GM19240 (cell line): ENCODE data around the gene TP63.
"Not testable (repeated sequence)": the region's sequence is repeated elsewhere in the genome, so short reads cannot be mapped to it uniquely, and the experiment has no call there.

Experiments
- DNase-seq: peaks from one replicate; pipeline ENCODE4 v3.0.0; 2011; ENCODE audit warnings: low spot score; ENCODE audit not compliant: insufficient read length

The TP63 gene

DNA sequence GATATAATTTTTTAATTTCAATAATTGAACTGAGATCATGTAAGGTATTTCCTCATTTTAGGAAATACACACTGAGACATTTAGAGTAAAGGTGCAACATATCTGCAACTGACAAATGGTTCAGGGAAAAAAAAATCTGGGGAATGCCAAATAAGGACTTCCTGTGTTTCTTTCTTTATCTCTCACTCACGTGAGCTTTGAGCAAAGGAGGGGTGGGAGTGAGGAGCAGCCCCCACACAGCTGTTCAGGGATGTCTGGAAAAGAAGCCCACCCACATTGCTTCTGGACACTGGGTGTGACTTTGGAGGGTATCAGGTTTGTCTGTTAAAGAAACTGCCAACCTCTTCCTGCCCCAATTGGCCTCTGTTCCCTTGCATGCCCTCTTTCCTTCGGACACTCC is 5.6 kb upstream of the TP63 start:
- no peak for DNase-seq

DNA sequence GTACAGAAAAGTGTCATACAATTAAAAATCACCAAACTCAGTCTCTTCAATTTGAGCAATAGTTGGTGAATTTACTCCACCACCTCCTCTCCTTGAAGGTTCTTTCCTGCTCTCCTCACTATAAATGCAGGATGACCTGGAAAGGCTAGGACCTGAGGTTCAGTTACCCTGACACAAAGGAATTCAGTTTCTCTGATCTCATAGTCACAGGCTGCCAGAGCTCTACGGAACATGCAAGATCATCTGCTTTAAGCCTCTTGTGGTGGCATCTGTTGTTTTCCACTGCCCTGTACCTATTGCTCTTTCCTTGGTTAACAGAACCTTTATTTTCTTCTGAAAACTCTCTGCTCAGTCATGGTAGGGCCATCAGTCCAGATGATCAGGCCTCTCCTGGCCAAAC is 4.9 kb upstream of the TP63 start:
- DNase-seq: no peak

DNA sequence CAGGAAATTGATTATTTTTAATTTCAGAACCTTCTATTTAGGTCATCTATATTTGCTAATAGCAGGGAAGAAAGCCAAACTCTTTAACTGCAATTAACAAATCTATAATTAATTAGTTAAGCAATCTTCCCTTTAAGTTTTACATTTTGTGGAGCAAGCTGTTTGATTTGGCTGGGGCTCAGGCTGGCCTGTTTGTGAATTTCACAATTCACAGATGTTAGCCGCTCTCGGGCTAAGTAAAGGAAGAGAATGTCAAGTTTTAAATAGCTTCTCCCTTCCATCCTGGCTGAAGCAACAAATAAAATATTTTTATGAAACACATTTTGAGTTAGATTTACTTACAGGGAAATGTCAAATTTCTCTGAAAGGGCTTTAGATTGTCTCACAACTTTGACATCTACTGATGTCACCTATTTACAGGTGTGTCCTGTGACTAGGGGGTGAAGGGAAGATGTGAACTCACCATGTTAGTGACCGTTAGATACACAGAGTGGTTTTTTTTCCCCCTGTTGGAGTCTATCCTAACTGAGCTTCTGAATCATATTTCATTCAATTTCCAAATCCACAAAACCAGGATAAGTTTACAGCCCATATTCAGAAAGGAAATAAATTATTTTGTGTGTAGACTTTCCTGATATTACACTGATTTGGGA is 1.3 kb upstream of the TP63 start:
- DNase-seq: no peak

DNA sequence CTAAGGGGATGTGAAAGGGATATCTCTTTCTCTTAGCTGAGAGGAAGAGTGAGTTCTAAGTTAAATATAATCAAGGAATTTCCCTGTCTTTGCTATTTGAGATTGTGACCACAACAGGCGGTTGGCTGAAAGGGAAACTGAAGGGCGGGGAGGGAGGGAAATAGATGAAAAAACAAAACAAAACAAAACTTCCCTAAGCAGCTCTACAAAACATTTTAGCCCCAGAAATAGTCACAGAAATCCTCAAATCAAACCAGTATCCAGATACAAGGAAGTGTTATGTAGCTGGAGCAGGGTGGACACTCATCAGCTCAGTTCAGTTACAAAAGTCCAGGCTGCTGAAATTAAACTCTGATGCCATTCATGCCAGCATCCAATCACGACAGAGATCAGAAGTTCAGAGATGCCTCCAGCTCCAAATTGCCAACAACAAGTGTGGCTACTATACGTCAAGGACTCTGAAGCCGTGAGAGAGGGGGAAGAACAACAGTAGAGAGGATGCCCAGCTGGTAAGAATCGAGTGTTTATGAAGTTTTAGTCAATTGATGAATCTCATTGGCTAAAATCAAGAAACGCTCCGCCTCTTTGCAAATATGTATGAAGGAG is 319 bp upstream of the TP63 start:
- DNase-seq: no peak

DNA sequence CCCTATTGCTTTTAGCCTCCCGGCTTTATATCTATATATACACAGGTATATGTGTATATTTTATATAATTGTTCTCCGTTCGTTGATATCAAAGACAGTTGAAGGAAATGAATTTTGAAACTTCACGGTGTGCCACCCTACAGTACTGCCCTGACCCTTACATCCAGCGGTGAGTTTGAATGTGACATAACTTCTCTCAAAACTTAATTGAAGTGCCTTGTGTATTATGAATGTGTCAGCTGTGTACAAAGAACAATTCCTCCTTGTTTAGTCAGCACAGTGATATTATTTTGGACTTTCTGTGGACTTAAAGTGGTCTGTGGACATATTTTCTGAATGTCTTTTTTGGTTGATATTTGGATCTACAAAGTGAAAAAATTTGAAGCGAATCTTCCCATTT is 220 bp downstream of the TP63 start:
- DNase-seq: no peak

DNA sequence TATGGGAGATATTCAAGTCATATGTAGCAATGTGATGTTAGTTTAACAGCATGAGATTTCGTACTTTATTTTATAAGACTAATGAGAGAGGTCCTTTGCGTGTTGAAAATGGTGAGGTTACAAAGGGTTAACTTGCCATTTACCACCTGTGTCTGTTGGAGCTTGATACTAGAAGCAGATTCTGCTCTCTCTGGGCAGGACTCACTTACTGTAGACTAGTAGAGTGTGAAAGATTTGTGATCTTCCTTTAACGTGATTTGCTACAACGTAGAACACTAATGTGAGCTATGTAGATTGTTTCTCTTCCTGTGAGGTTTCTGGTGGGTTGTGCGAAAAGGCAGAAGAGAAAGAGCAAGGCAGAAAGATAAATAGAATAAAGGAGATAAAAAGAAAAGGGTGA is 1.1 kb downstream of the TP63 start:
- no peak for DNase-seq

DNA sequence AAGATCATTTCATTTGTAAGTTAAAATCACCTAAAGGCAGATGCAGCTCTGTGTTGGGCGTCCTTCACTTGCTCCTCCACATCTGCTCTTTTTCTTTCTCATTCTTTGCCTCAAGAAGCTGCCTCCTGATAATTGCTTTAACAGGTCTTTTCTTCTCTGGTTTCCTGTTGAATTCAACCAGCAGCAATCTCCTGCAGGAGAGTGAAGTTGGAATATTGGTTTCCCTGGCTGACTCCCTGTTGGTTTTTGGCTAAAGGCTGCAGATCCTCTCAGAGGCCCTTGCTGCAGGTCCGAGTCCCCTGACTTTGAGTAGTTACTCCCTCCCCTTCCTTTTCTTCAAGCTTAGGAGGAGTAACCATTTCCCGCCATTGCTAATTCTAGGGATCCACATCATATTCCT is 4.2 kb downstream of the TP63 start:
- DNase-seq: no peak

DNA sequence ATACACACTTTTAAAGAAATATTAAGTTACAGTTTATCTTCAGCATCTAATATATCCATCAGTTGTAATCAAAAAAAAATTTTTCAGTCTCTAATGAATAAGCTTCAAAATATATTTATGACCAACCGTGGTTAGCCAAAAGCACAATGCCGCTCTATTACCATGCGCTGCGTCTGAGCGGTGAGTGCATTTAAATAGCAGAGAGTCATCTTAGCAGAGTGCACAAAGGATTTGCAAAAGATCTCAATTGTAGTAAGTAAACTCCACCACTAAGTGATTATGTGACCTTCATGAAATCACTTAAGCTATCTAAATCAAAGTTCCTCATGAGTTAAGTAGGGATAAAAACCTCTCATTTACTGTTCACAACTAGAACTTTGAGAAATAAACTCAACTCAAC is 4.9 kb downstream of the TP63 start:
- DNase-seq: no peak

DNA sequence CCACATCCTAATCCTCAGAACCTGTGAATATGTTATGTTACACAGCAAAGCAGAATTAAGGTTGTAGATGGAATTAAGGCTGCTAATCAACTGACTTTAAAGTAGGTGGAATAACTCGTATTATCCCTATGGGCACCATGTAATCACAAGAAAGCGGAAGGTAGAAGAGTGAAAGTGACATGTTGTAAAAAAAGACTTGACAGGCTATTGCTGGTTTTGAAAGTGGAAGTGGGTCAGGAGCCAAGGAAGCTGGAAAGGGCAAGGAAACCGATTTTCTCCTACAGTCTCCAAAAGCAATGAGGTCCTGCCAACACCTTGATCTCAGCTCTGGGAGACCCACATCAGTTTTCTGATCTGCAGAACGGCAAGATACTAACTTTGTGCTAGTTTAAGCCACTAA is 6.6 kb downstream of the TP63 start:
- DNase-seq: no peak

DNA sequence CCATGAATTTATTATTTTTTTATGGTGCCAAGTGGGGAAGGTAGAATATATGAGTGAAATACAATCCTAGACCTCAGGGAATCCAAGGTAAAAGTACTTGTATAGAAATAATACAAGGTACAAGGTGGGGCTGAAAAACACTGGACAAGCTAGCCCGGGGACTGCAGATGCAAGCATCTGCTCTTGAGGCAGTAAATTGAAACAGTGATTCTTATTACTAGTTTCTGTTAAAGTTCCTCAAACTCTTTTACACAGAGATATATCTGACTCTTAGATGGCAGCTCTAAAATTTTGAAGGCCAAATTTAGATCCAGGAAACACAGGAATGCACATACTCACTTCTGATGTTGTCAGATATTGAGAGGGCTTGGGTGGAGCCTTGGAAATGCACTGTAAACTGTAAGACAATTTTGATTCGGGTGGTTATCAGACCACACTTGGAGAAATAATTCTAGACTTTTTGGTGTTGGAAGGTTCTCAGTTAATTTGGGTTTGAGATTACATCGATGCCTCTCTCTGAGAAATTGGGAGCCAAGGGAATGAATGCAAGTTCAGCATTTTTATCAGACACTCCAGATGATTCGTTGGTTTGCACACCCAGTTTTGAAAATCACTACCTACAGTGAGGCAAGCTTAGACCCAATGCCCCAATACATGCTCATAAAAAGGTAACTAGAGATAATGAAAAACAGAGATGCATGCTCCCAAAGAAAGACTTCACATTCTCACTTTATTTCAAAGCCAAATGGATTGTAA is 7.3 kb downstream of the TP63 start:
- no peak for DNase-seq

DNA sequence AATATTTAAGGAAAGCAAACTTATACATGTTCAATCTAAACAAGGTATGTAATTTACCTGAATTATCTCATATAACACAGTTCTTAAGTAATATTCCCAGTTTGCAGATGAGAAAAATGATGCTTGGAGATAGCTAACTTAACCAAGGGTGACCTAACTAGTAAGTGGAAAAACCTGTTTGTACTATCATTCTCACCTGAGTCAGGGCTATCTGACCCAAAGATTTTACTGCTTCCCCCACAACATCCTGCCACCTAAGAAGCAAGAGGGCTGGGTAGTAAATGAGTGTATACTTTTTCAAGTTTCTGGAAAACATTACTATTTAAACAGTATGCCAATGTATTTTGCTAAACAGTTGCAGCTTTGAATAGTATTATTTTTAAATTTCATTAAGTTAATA is 10.6 kb downstream of the TP63 start:
- DNase-seq: no peak

DNA sequence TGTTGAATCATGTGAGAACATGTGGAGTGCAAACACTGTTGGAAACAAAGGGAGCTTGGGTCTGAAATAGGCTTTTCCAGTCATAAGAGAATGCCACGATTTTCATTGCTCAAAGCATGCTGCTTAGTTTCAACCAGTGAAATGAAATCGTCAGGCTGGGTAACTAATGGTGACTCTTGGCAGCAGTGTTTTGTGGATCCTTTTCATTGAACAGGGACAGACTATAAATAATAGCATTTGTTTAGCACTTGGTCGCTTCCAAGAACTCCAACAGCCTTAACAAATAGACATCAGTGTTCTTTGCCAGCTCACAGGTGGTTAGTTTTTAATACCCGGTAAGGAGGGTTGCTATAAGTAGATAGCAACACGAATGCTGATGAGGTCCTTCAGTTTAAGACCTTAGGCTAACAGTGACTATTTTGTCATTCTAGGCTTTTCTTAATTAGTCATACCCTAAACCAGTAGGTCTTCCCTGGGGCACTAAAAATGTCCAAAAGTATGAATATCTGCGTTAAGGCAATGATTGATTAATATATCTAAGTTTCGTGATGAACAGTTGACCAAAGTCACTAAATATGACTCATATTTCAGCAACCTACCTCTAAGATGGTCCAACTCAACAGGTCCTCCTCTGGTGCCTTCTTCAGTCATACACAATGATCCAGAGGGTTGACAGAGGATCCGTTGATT is 15.8 kb downstream of the TP63 start:
- DNase-seq: no peak

DNA sequence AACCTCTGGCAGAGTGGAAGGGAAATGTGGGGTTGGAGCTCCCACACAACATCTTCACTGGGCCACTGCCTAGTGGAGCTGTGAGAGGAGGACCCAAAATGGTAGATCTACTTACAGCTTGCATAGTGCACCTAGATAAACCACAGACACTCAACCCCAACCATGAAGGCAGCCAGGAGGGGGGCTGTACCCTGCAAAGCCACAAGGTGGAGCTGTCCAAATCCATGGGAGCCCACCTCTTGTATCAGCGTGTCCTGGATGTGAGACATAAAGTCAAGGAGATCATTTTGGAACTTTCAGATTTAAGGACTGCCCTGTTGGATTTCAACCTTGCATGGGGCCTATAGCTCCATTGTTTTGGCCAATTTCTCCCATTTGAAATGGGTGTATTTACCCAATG is 20.9 kb downstream of the TP63 start:
- DNase-seq: no peak

DNA sequence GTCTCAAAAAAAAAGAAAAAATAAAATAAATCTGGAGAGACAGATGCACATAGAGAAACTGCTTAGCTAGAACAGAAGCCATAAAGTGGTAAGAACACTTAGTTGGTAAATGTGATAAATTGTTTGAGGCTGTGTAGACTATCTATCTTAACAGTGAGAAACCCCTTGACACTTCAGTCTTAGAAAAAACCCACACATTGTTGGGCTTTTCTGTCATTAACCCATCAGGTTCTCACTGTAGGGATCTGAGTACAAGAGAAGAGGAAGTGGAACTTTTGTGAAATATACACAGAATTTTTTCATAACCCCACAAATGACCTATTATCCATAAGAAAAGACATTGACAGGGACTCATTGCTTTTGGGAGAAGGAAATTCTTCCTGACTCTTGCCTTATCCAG is 24.4 kb downstream of the TP63 start:
- DNase-seq: no peak

DNA sequence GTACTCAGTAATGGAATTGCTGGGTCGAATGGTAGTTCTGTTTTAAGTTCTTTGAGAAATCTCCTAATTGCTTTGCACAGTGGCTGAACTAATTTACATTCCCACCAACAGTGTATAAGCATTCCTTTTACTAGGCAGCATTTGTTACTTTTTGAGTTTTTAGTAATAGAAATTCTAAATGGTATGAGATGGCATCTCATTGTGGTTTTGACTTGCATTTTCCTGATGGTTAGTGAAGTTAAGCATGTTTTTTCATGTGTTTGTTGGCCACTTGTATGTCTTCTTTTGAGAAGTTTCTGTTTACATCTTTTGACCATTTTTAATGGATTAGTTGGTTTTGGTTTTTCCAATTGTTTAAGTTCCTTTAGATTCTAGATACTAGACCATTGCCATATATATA is 28.4 kb downstream of the TP63 start:
- no peak for DNase-seq

DNA sequence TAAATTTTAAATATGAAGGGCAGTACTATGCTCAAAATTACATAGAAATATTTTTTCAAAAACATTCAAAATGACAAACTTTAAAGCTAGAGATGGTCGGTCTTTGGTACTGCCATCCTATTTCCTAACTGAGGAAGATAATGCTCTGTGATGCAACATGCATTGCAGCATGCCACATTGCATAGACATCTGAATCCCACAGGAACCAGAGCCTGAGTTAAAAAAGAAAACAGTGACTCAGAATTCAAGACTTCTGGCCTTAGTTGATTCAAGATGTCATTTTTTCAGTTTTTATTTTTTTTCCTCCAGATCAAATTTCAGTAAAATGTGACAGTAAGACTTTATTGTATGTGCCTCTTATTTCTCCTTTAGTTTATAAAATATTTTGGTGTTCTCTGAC is 33.1 kb downstream of the TP63 start:
- DNase-seq: no peak

DNA sequence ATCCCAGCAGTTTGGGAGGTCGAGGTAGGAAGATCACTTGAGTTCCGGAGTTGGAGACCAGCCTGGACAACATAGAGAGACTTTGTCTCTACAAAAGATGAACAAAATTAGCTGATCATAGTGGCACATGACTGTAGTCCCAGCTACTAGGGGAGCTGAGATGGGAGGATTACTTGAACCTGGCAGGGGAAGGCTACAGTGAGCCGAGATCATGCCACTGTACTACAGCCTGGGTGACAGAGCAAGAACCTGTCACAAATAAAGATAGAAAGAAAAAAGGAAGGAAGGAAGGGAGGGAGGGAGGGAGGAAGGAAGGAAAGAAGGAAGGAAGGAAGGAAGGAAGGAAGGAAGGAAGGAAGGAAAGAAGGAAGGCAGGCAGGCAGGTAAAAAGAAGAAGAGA is 41.2 kb downstream of the TP63 start:
- not testable (repeated sequence) for DNase-seq

DNA sequence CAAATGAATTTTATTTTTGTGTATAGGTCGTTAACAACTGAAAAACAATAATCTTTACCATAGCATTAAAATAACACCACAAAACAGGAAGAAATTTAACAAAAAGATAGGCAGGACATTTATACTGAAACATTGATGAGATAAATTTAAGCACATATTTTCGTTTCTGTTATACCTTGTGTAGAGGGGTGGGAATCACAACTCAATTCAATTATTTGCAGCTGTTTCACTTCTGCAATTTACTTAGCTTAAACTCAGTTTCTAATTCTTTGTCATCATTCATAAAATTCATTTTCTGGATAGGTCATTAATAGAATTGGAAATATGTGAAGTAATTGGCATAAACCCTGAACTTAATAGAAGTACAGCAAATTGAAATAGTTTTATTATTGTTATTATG is 42.3 kb downstream of the TP63 start:
- DNase-seq: no peak

DNA sequence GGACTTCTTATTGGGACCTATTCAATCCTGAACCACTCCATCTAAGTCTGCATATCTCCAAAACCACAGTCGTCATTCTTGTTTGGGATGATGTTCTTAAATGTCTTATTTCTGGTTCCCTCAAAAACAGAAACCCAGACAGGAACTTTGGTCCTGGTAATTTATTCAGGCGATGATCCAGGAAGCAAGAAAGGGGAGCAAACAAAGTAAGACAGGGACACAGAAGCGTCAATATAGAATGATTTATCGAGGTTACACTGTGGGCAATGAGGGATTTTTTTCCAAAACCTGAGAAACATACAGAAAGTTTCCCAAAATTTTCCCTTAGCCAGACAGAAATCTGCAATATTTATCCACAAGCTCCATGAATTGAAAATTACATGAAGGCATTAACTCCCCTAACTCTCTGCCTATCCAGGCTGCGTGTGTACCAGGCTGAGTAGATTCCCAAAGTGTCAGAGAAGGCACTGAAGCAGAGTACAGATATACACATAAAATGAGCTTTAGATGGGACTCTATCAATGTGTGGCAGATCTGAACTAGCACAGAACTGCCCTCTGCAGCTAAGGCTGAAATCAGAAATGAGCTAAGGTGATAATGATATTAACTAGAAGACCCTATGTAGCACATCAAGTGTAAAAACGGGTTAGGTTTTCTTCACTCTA is 43.2 kb downstream of the TP63 start:
- no peak for DNase-seq

DNA sequence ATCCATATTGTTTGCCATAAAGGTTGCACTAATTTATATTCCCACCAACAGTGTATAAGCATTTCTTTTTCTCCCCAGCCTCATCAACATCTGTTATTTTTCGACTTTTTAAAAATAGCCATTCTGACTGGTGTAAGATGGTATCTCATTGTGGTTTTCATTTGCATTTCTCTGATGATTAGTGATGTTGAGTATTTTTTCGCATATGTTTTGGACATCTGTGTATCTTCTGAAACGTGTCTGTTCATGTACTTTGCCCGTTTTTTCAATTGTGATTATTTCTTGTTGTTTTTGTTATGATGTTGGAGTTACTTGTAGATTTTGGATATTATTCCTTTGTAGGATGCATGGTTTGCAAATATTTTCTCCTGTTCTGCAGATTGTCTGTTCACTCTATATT is 46.5 kb downstream of the TP63 start:
- DNase-seq: no peak

DNA sequence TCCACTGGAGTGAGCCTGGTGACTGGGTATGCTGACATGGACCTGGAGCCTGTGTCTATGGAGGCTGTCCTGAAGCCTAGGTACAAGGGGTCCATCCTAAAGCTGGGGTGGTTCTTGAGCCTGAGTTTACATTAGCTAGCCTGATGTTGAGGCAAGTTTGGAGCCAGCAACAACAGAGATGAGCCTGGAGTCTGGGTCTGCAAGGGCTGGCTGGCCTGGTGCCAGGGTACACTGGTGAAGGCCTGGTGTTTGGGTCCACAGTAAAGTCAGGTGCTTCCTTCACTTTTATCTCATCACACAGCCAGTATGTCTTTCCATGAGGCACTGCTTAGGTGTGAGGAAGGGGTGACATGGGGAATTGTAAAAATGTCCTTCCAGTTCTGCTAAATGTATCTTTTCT is 49.5 kb downstream of the TP63 start:
- DNase-seq: no peak
